HG03457 (cell line): ENCODE measurements around the gene LIPM.
A peak's percentile ranks its signal among the peaks of the same experiment; 100 is the strongest.

Source experiments
- ATAC-seq: cut with Tn5 transposase; IDR thresholded peaks from one replicate; pipeline ENCODE4 v1.9.1; 2021; ENCODE audit warnings: moderate number of reproducible peaks; ENCODE audit not compliant: unreplicated experiment

The LIPM gene

GRCh38 chr10:88800152-88801125, 2.1 kb upstream of the LIPM start:
- no peak for ATAC-seq

- ATAC-seq, result no peak
These were observed 1.1 kb downstream of the LIPM start for GRCh38 chr10:88803641-88804040.

GRCh38 chr10:88804083-88804812, 1.7 kb downstream of the LIPM start:
- ATAC-seq, result no peak

- no peak for ATAC-seq
These were observed 2.8 kb downstream of the LIPM start for GRCh38 chr10:88805361-88805760.

GRCh38 chr10:88805924-88806323, 3.4 kb downstream of the LIPM start:
- no peak for ATAC-seq

GRCh38 chr10:88809621-88810020, 7.1 kb downstream of the LIPM start:
- no peak for ATAC-seq

- ATAC-seq, result no peak
These were observed 7.8 kb downstream of the LIPM start for GRCh38 chr10:88810196-88810961.

GRCh38 chr10:88813200-88813599, 10.7 kb downstream of the LIPM start:
- no peak for ATAC-seq

GRCh38 chr10:88819290-88819689, 16.8 kb downstream of the LIPM start:
- no peak for ATAC-seq

GRCh38 chr10:88820748-88821401, 18.3 kb downstream of the LIPM start:
- no peak for ATAC-seq

- ATAC-seq, result no peak
These were observed 23.9 kb downstream of the LIPM start for GRCh38 chr10:88826388-88826787.

GRCh38 chr10:88827671-88828070, 25.1 kb downstream of the LIPM start:
- ATAC-seq, result no peak

GRCh38 chr10:88828310-88828709, 25.8 kb downstream of the LIPM start:
- ATAC-seq, result no peak

- no peak for ATAC-seq
These were observed 28.2 kb downstream of the LIPM start for GRCh38 chr10:88830643-88831268.

GRCh38 chr10:88831709-88832108, 29.2 kb downstream of the LIPM start:
- ATAC-seq, result no peak

- no peak for ATAC-seq
These were observed 29.8 kb downstream of the LIPM start for GRCh38 chr10:88832376-88832775.

- ATAC-seq, result no peak
These were observed 30.6 kb downstream of the LIPM start for GRCh38 chr10:88833156-88833555.

GRCh38 chr10:88833723-88834122, 31.2 kb downstream of the LIPM start:
- ATAC-seq, result no peak

- peak; percentile 55 for ATAC-seq
These were observed 32.8 kb downstream of the LIPM start for GRCh38 chr10:88835096-88835909.

- ATAC-seq, result no peak
These were observed 33.3 kb downstream of the LIPM start for GRCh38 chr10:88835910-88836221.
